Esophagus muscularis mucosa (tissue), 4 donors: ENCODE measurements around the gene DLL4. TPM values are rescaled to one million over a fixed set of nuclear protein-coding genes. Genes with fewer than 3 reads are reported as not detected.

Source experiments
- DNase-seq: peaks from one replicate; pipeline ENCODE4 v3.0.0-alpha.2; 2017; ENCODE audit errors: extremely low spot score
- H3K27ac ChIP-seq, 4 donors: fragments of 200-600 bp; sonication (generic); replicated peaks in 1 of 4; 1 replicate in 3 of 4; 2 replicates in 1 of 4; pipeline ENCODE4 v1.5.1; 2016 to 2019; ENCODE audit warnings: mild to moderate bottlenecking in 1 of 4
- H3K27me3 ChIP-seq, 4 donors: fragments of 200-600 bp; sonication (generic); one replicate each; pipeline versions ENCODE4 v1.5.1 to v1.6.0; 2016 to 2019
- H3K36me3 ChIP-seq, 4 donors: fragments of 200-600 bp; sonication (generic); one replicate each; pipeline ENCODE4 v1.5.1; 2016 to 2019
- H3K4me1 ChIP-seq, 4 donors: fragments of 200-600 bp; sonication (generic); one replicate each; pipeline ENCODE4 v1.5.1; 2016 to 2019
- H3K4me3 ChIP-seq, 4 donors: fragments of 200-600 bp; sonication (generic); 1 replicate in 2 of 4; 2 replicates in 2 of 4; pipeline ENCODE4 v1.5.1; 2016 to 2019; ENCODE audit warnings: mild to moderate bottlenecking in 4 of 4, moderate library complexity in 1 of 4
- H3K9me3 ChIP-seq, 4 donors: fragments of 200-600 bp; sonication (generic); 1 replicate in 3 of 4; 2 replicates in 1 of 4; pipeline ENCODE4 v1.5.1; 2016 to 2019
- CTCF ChIP-seq, 3 experiments: fragments of 200-600 bp in 2 of 3; fragments of 450-650 bp in 1 of 3; sonication (generic) in 2 of 3; IDR thresholded peaks; one replicate each; pipeline ENCODE4 v1.5.1; 2017 to 2019; ENCODE audit warnings: antibody characterized with exemption in 3 of 3, mild to moderate bottlenecking in 2 of 3, moderate library complexity in 1 of 3
- EP300 ChIP-seq: sonication (generic); formaldehyde crosslinking; IDR thresholded peaks from one replicate; pipeline ENCODE4 v1.6.1; 2017; ENCODE audit warnings: antibody characterized with exemption
- POLR2A ChIP-seq: fragments of 450-650 bp; IDR thresholded peaks from one replicate; pipeline ENCODE4 v1.6.1; 2017; ENCODE audit warnings: antibody characterized with exemption, moderate library complexity, mild to moderate bottlenecking, low read depth
- POLR2AphosphoS5 ChIP-seq, 2 donors: sonication (generic); formaldehyde crosslinking; IDR thresholded peaks; one replicate each; pipeline ENCODE4 v1.6.1; 2017; ENCODE audit warnings: antibody characterized with exemption in 2 of 2
- WGBS: methylation state at CpG from one replicate; pipeline ENCODE4 v1.1.5; 2018; 5-methylcytosine and 5-hydroxymethylcytosine counted together
- intact Hi-C: fragments of 100-400 bp; cut with DNase I; formaldehyde crosslinking; loops from one replicate; pipeline ENCODE4 v1.15.1; 2023
- total RNA-seq, 4 donors: library from RNA; depleted of rRNA; stranded (reverse); fragments of >200 nt; gene quantifications; one replicate each; pipeline versions ENCODE4 v1.1.0 to v1.2.1, GENCODE V29; 2016

DLL4 gene
- total RNA-seq, 4 donors from 2014 or later, result 1.7 to 12.6 (median 7.5) TPM

- Histone ChIP-seq H3K27ac (peak overlapping the region in 1 of 4 donors; percentile 46), H3K9me3 (no peaks in the 10 kb centered on the region), H3K4me1 (peaks cover 32 to 49% (median 45%) of the 10 kb centered on the region in 4 donors), H3K27me3 (no peaks in the 10 kb centered on the region), H3K36me3 (no peaks in the 10 kb centered on the region), H3K4me3 (no peak overlapping the region)
- no peak for TF ChIP-seq CTCF (IDR thresholded peaks at IDR 0.05)
- no peak for TF ChIP-seq EP300
- intact Hi-C loops, result no loop called here
- WGBS, result 90% methylated on average over 2 of the region's 20 CpGs
- no peak for DNase-seq
Measured at GRCh38 chr15:40955141-40955903, 26.2 kb downstream of the DLL4 start.

GRCh38 chr15:40955930-40956540 is 26.9 kb downstream of the DLL4 start:
- peaks cover 32 to 49% (median 45%) of the 10 kb centered on the region in 4 donors for H3K4me1 ChIP-seq
- no peak overlapping the region for H3K4me3 ChIP-seq
- TF ChIP-seq POLR2AphosphoS5 (IDR thresholded peaks at IDR 0.05) (no peak), CTCF (IDR thresholded peaks at IDR 0.05) (no peak)
- no peaks in the 10 kb centered on the region for H3K9me3 ChIP-seq
- WGBS, result 76% methylated on average over 1 of the region's 3 CpGs
- H3K27ac ChIP-seq, result peak overlapping the region; percentile 18 to 74 (median 55)
- H3K36me3 ChIP-seq, result no peaks in the 10 kb centered on the region
- intact Hi-C loops, result no loop called here
- H3K27me3 ChIP-seq, result no peaks in the 10 kb centered on the region
- no peak for DNase-seq

GRCh38 chr15:40956541-40956982 is 27.4 kb downstream of the DLL4 start:
- intact Hi-C loops, result no loop called here
- 100% methylated on average over 1 of the region's 3 CpGs for WGBS
- Histone ChIP-seq H3K36me3 (no peaks in the 10 kb centered on the region), H3K27ac (peak overlapping the region; percentile 46 to 74 (median 56)), H3K4me3 (no peak overlapping the region), H3K27me3 (no peaks in the 10 kb centered on the region), H3K9me3 (no peaks in the 10 kb centered on the region), H3K4me1 (peaks cover 32 to 49% (median 45%) of the 10 kb centered on the region in 4 donors)
- TF ChIP-seq POLR2AphosphoS5 (IDR thresholded peaks at IDR 0.05), result no peak
- peak; percentile 16 for TF ChIP-seq POLR2A
- no peak for TF ChIP-seq CTCF (IDR thresholded peaks at IDR 0.05)
- DNase-seq, result no peak

GRCh38 chr15:40957041-40957555 is 28.0 kb downstream of the DLL4 start:
- peaks cover 32 to 49% (median 44%) of the 10 kb centered on the region in 4 donors for H3K4me1 ChIP-seq
- no peaks in the 10 kb centered on the region for H3K9me3 ChIP-seq
- intact Hi-C loops, result no loop called here
- H3K36me3 ChIP-seq, result no peaks in the 10 kb centered on the region
- DNase-seq, result no peak
- peak overlapping the region; percentile 46 to 74 (median 56) for H3K27ac ChIP-seq
- TF ChIP-seq EP300 (no peak), CTCF (IDR thresholded peaks at IDR 0.05) (no peak), POLR2A (no peak), POLR2AphosphoS5 (IDR thresholded peaks at IDR 0.05) (no peak)
- H3K27me3 ChIP-seq, result no peaks in the 10 kb centered on the region
- WGBS, result 76% methylated on average over 4 of the region's 4 CpGs
- no peak overlapping the region for H3K4me3 ChIP-seq
